ENCODE results near the gene PHLPP1. TPM values are rescaled to one million over a fixed set of nuclear protein-coding genes. Genes with fewer than 3 reads are reported as not detected.

PHLPP1 gene
- total RNA-seq, 1 experiment from 2014 or later, result 14.1 TPM

DNA sequence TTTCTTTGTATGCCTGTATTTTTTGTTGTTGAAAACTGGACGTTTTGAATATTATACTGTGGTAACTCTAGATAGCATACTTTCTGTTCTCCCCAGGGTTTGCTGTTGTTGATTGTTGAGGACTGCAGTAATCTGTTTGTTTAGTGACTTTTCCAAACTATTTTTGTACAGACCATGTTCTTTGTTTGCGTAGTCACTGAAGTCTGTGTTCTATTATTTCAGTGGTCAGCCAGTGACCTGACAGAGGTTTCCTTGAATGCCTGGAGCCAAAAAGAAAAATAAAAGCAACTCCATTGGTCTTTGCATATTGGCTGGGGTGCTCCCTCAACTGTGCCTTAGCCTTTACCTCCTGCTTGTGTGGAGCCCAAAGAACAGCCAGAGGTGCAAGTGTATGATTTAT lies 42.7 kb upstream of the PHLPP1 start:
- no peaks in the 10 kb centered on the region for H3K9me2 ChIP-seq (replicated peaks; ENCODE audit: low read length)
- no peak overlapping the region for H2AFZ ChIP-seq (ENCODE audit: low read length)
- no peaks in the 10 kb centered on the region for H3K79me2 ChIP-seq (ENCODE audit: low read length)
- no peak overlapping the region for H3K4me3 ChIP-seq (ENCODE audit: low read length)
- no peak overlapping the region for H3K9ac ChIP-seq (ENCODE audit: low read length)
- H3K4me1 ChIP-seq (ENCODE audit: insufficient read depth, low read length), result peaks cover 6% of the 10 kb centered on the region; the same call in 1 of the 2 replicates
- peak; percentile 39 for DNase-seq
- no peak overlapping the region for H3K27ac ChIP-seq (ENCODE audit: low read length)
- intact Hi-C loops (cut with micrococcal nuclease), result no loop called here
- TF ChIP-seq EZH2phosphoT487 (IDR thresholded peaks at IDR 0.05; ENCODE audit: borderline replicate concordance, low read length), result no peak
- no peaks in the 10 kb centered on the region for H3K27me3 ChIP-seq (ENCODE audit: low read length)
- no peaks in the 10 kb centered on the region for H3F3A ChIP-seq (ENCODE audit: low read length, unreplicated experiment)
- no peak overlapping the region for H3K4me2 ChIP-seq (ENCODE audit: low read length)
- no TSS peak for BruUV-seq (replicated peaks)
- ChIA-PET POLR2A (ENCODE audit: unreplicated experiment) (no interaction called here), CTCF (no interaction called here)
- ATAC-seq, result peak; percentile 59
- H3K36me3 ChIP-seq (ENCODE audit: low read depth, low read length), result no peaks in the 10 kb centered on the region
- no peaks in the 10 kb centered on the region for H4K20me1 ChIP-seq (ENCODE audit: low read length)
- H3K9me3 ChIP-seq (ENCODE audit: low read length), result no peaks in the 10 kb centered on the region

DNA sequence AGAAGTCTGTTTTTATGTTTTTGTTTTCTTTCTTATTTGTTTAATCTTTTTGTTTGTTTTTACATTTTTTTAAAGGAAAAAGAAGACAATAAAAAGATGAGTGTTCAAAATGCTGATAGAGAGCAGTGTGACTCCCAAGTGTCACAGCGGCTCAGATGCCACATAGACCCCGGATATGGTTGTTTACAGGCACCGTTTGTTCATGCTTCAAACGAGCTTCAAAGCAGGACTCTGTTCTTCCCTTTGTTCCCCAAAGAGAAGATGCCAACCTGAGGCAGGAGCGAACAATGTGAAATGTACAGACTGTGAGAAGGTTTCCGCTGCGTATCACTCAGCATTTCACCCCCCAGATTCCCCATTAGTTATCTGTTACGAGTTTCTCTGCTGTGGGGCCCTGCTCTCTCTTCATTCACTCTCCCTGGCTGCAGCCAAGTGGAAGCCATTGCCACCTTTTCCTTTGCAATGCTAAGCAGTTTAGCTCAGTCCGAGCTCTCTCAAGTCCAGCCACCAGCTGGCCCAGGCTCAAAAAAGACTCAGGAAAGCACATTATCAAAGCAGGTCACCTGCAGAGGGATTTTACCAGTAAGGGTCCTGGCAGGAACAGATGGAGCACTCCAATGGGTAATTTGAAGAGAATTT lies 36.4 kb upstream of the PHLPP1 start:
- Histone ChIP-seq H4K20me1 (ENCODE audit: low read length) (no peaks in the 10 kb centered on the region), H3K9me3 (ENCODE audit: low read length) (no peaks in the 10 kb centered on the region), H3K36me3 (ENCODE audit: low read depth, low read length) (no peaks in the 10 kb centered on the region), H3F3A (ENCODE audit: low read length, unreplicated experiment) (no peaks in the 10 kb centered on the region), H3K9ac (ENCODE audit: low read length) (no peak overlapping the region), H3K9me2 (replicated peaks; ENCODE audit: low read length) (no peaks in the 10 kb centered on the region), H3K4me3 (ENCODE audit: low read length) (no peak overlapping the region), H3K4me2 (ENCODE audit: low read length) (no peak overlapping the region), H3K27ac (ENCODE audit: low read length) (no peak overlapping the region), H3K4me1 (ENCODE audit: insufficient read depth, low read length) (no peaks in the 10 kb centered on the region), H2AFZ (ENCODE audit: low read length) (no peak overlapping the region), H3K79me2 (ENCODE audit: low read length) (no peaks in the 10 kb centered on the region), H3K27me3 (ENCODE audit: low read length) (no peaks in the 10 kb centered on the region)
- ATAC-seq, result no peak
- CTCF ChIA-PET, result no interaction called here
- no TSS peak for BruUV-seq (replicated peaks)
- no peak for DNase-seq
- no peak for TF ChIP-seq EZH2 (IDR thresholded peaks at IDR 0.05; ENCODE audit: low read length, unreplicated experiment)
- TF ChIP-seq, protein P1, sequence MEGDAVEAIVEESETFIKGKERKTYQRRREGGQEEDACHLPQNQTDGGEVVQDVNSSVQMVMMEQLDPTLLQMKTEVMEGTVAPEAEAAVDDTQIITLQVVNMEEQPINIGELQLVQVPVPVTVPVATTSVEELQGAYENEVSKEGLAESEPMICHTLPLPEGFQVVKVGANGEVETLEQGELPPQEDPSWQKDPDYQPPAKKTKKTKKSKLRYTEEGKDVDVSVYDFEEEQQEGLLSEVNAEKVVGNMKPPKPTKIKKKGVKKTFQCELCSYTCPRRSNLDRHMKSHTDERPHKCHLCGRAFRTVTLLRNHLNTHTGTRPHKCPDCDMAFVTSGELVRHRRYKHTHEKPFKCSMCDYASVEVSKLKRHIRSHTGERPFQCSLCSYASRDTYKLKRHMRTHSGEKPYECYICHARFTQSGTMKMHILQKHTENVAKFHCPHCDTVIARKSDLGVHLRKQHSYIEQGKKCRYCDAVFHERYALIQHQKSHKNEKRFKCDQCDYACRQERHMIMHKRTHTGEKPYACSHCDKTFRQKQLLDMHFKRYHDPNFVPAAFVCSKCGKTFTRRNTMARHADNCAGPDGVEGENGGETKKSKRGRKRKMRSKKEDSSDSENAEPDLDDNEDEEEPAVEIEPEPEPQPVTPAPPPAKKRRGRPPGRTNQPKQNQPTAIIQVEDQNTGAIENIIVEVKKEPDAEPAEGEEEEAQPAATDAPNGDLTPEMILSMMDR (conservative IDR thresholded peaks at IDR 0.05; ENCODE audit: low read depth, low read length), result no peak
- no peak for TF ChIP-seq EZH2phosphoT487 (IDR thresholded peaks at IDR 0.05; ENCODE audit: borderline replicate concordance, low read length)
- POLR2A ChIA-PET (ENCODE audit: unreplicated experiment), result no interaction called here
- intact Hi-C loops (cut with micrococcal nuclease), result no loop called here

DNA sequence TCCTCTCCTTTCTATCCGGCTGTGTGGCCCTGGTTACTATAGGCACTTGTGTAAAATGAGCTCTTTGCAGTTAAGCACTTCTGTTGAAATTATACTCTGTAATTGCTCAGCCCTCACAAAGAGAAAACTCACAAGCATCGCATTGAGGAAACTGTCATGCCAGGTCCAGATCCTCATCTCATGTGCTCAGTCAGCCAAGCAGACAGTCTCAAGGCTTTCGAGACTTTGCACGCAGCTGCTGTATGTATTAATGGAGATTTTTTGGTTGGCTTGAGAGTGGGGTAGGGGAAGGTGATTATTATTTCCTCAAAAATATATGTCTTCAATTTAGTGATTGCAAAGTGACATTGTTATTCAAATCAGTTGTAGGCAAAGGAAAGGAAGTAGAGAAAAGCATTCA lies 33.0 kb upstream of the PHLPP1 start:
- no peak overlapping the region for H3K9ac ChIP-seq (ENCODE audit: low read length)
- intact Hi-C loops (cut with micrococcal nuclease), result no loop called here
- POLR2A ChIA-PET (ENCODE audit: unreplicated experiment), result no interaction called here
- no TSS peak for BruUV-seq (replicated peaks)
- no peaks in the 10 kb centered on the region for H3K27me3 ChIP-seq (ENCODE audit: low read length)
- no peak for TF ChIP-seq EZH2 (IDR thresholded peaks at IDR 0.05; ENCODE audit: low read length, unreplicated experiment)
- TF ChIP-seq, protein P1 (conservative IDR thresholded peaks at IDR 0.05; ENCODE audit: low read depth, low read length), result no peak
- no peak for TF ChIP-seq EZH2phosphoT487 (IDR thresholded peaks at IDR 0.05; ENCODE audit: borderline replicate concordance, low read length)
- no peak overlapping the region for H3K4me3 ChIP-seq (ENCODE audit: low read length)
- CTCF ChIA-PET, result no interaction called here
- ATAC-seq (no peak), DNase-seq (no peak)
- no peaks in the 10 kb centered on the region for H3K36me3 ChIP-seq (ENCODE audit: low read depth, low read length)
- no peaks in the 10 kb centered on the region for H4K20me1 ChIP-seq (ENCODE audit: low read length)
- no peaks in the 10 kb centered on the region for H3K4me1 ChIP-seq (ENCODE audit: insufficient read depth, low read length)
- no peaks in the 10 kb centered on the region for H3F3A ChIP-seq (ENCODE audit: low read length, unreplicated experiment)
- H2AFZ ChIP-seq (ENCODE audit: low read length), result no peak overlapping the region
- H3K27ac ChIP-seq (ENCODE audit: low read length), result no peak overlapping the region
- H3K9me3 ChIP-seq (ENCODE audit: low read length), result no peaks in the 10 kb centered on the region
- no peaks in the 10 kb centered on the region for H3K79me2 ChIP-seq (ENCODE audit: low read length)
- H3K9me2 ChIP-seq (replicated peaks; ENCODE audit: low read length), result no peaks in the 10 kb centered on the region
- no peak overlapping the region for H3K4me2 ChIP-seq (ENCODE audit: low read length)

Measured in PC-3 (cell line).